Parathyroid adenoma (tissue), 2 donors: ENCODE data around the gene FARSB.
"Not testable (repeated sequence)": the region's sequence is repeated elsewhere in the genome, so short reads cannot be mapped to it uniquely, and the experiment has no call there.

Source experiments
- H2AFZ ChIP-seq: fragments of 300-600 bp; sonication (generic); one replicate; pipeline ENCODE4 v1.7.0; 2017; ENCODE audit warnings: antibody characterized with exemption, mild to moderate bottlenecking
- H3K27ac ChIP-seq: fragments of 300-600 bp; sonication (generic); one replicate; pipeline ENCODE4 v1.7.0; 2017
- H3K27me3 ChIP-seq: fragments of 300-600 bp; sonication (generic); one replicate; pipeline ENCODE4 v1.7.0; 2017; ENCODE audit warnings: low read length; ENCODE audit not compliant: control insufficient read depth, insufficient read depth
- H3K36me3 ChIP-seq: fragments of 300-600 bp; sonication (generic); one replicate; pipeline ENCODE4 v1.7.0; 2017; ENCODE audit warnings: low read length; ENCODE audit not compliant: control insufficient read depth, insufficient read depth
- H3K4me1 ChIP-seq: fragments of 300-600 bp; sonication (generic); one replicate; pipeline ENCODE4 v1.7.0; 2017; ENCODE audit warnings: control low read depth
- H3K4me2 ChIP-seq: fragments of 300-600 bp; sonication (generic); one replicate; pipeline ENCODE4 v1.7.0; 2017; ENCODE audit warnings: low read length
- H3K4me3 ChIP-seq: fragments of 300-600 bp; sonication (generic); one replicate; pipeline ENCODE4 v1.7.0; 2017; ENCODE audit warnings: low read depth, low read length
- H3K79me2 ChIP-seq: fragments of 300-600 bp; sonication (generic); one replicate; pipeline ENCODE4 v1.7.0; 2017; ENCODE audit warnings: control low read depth
- H3K9ac ChIP-seq: fragments of 300-600 bp; sonication (generic); one replicate; pipeline ENCODE4 v1.7.0; 2017; ENCODE audit warnings: mild to moderate bottlenecking
- H3K9me3 ChIP-seq: fragments of 300-600 bp; sonication (generic); one replicate; pipeline ENCODE4 v1.7.0; 2017; ENCODE audit warnings: low read length; ENCODE audit not compliant: control insufficient read depth
- CTCF ChIP-seq: fragments of 300-600 bp; sonication (generic); IDR thresholded peaks from one replicate; pipeline ENCODE4 v1.7.0; 2017; ENCODE audit warnings: antibody characterized with exemption, mild to moderate bottlenecking
- donor health status: primary hyperparathyroidism.

The FARSB gene

GRCh38 chr2:222698276-222698675, 42.4 kb upstream of the FARSB start:
- H2AFZ ChIP-seq = no peak overlapping the region
- no peak for TF ChIP-seq CTCF

GRCh38 chr2:222693837-222694236, 37.9 kb upstream of the FARSB start:
- H3K79me2 ChIP-seq = peaks cover 3% of the 10 kb centered on the region
- H3K4me2 ChIP-seq = no peak overlapping the region
- H3K27me3 ChIP-seq = no peaks in the 10 kb centered on the region
- H2AFZ ChIP-seq = no peak overlapping the region
- no peak overlapping the region for H3K4me3 ChIP-seq
- H3K36me3 ChIP-seq = no peaks in the 10 kb centered on the region
- TF ChIP-seq CTCF = no peak
- H3K9ac ChIP-seq = no peak overlapping the region
- H3K27ac ChIP-seq = no peak overlapping the region
- peaks cover under 1% of the 10 kb centered on the region for H3K4me1 ChIP-seq
- H3K9me3 ChIP-seq = no peaks in the 10 kb centered on the region

More at GRCh38 chr2:222698276-222698675, 42.4 kb upstream of the FARSB start:
- Histone ChIP-seq H3K4me2 (no peak overlapping the region), H3K27ac (no peak overlapping the region), H3K79me2 (peaks cover 3% of the 10 kb centered on the region), H3K27me3 (no peaks in the 10 kb centered on the region), H3K4me1 (no peaks in the 10 kb centered on the region), H3K4me3 (no peak overlapping the region), H3K9ac (no peak overlapping the region), H3K9me3 (no peaks in the 10 kb centered on the region), H3K36me3 (no peaks in the 10 kb centered on the region)

GRCh38 chr2:222693413-222693812, 37.5 kb upstream of the FARSB start:
- H3K36me3 ChIP-seq, H3K27me3 ChIP-seq, H2AFZ ChIP-seq, H3K4me3 ChIP-seq, H3K9me3 ChIP-seq, H3K9ac ChIP-seq, H3K4me2 ChIP-seq, H3K4me1 ChIP-seq, H3K79me2 ChIP-seq, H3K27ac ChIP-seq: not testable (repeated sequence)

- Histone ChIP-seq H2AFZ (no peak overlapping the region), H3K79me2 (no peaks in the 10 kb centered on the region), H3K4me1 (peaks cover 18% of the 10 kb centered on the region), H3K9ac (no peak overlapping the region), H3K4me2 (no peak overlapping the region), H3K27me3 (no peaks in the 10 kb centered on the region), H3K4me3 (no peak overlapping the region), H3K27ac (no peak overlapping the region), H3K9me3 (no peaks in the 10 kb centered on the region), H3K36me3 (no peaks in the 10 kb centered on the region)
- peak; percentile 98 for TF ChIP-seq CTCF
Measured at GRCh38 chr2:222690564-222691200, 34.8 kb upstream of the FARSB start.

- Histone ChIP-seq H3K4me1 (peaks cover 19% of the 10 kb centered on the region), H3K27me3 (no peaks in the 10 kb centered on the region), H3K27ac (no peak overlapping the region), H2AFZ (no peak overlapping the region), H3K79me2 (no peaks in the 10 kb centered on the region), H3K36me3 (no peaks in the 10 kb centered on the region), H3K4me2 (no peak overlapping the region), H3K9ac (no peak overlapping the region), H3K4me3 (no peak overlapping the region), H3K9me3 (no peaks in the 10 kb centered on the region)
- no peak for TF ChIP-seq CTCF
Measured at GRCh38 chr2:222689322-222689721, 33.4 kb upstream of the FARSB start.
